AG09309 (cell line): ENCODE data around the gene CFAP20DC.
"Not testable (repeated sequence)": the region's sequence is repeated elsewhere in the genome, so short reads cannot be mapped to it uniquely, and the experiment has no call there.

ENCODE experiments used
- DNase-seq: peaks from one replicate; pipeline ENCODE4 v3.0.0-alpha.2; 2010; ENCODE audit warnings: low read depth
- H3K4me3 ChIP-seq: 2 replicates; pipeline ENCODE4 v1.5.1; 2011; ENCODE audit warnings: mild to moderate bottlenecking, low read depth, low read length, moderate library complexity; ENCODE audit not compliant: control insufficient read depth
- CTCF ChIP-seq: IDR thresholded peaks from 2 replicates; pipeline ENCODE4 v1.5.1; 2011; ENCODE audit warnings: mild to moderate bottlenecking, low read depth, low read length, inconsistent platforms; ENCODE audit not compliant: insufficient read depth, control insufficient read depth; ENCODE audit errors: missing control alignments

Gene CFAP20DC

GRCh38 chr3:58719684-58720083, 330.1 kb downstream of the CFAP20DC start:
- no peak for DNase-seq
- no peak overlapping the region for H3K4me3 ChIP-seq
- TF ChIP-seq CTCF, result no peak

- no peak overlapping the region for H3K4me3 ChIP-seq
Measured at GRCh38 chr3:58713715-58714401, 336.0 kb downstream of the CFAP20DC start.

GRCh38 chr3:58711871-58712270, 338.0 kb downstream of the CFAP20DC start:
- no peak overlapping the region for H3K4me3 ChIP-seq
- no peak for DNase-seq
- no peak for TF ChIP-seq CTCF

More at GRCh38 chr3:58713715-58714401, 336.0 kb downstream of the CFAP20DC start:
- no peak for DNase-seq
- no peak for TF ChIP-seq CTCF

GRCh38 chr3:58708983-58709382, 340.8 kb downstream of the CFAP20DC start:
- not testable (repeated sequence) for DNase-seq, H3K4me3 ChIP-seq

GRCh38 chr3:58708116-58708791, 341.6 kb downstream of the CFAP20DC start:
- no peak for DNase-seq
- TF ChIP-seq CTCF, result no peak
- H3K4me3 ChIP-seq, result no peak overlapping the region

- no peak for DNase-seq
- TF ChIP-seq CTCF, result no peak
- no peak overlapping the region for H3K4me3 ChIP-seq
Measured at GRCh38 chr3:58707390-58707930, 342.4 kb downstream of the CFAP20DC start.

GRCh38 chr3:58706395-58707167, 343.2 kb downstream of the CFAP20DC start:
- no peak for TF ChIP-seq CTCF
- no peak for DNase-seq
- H3K4me3 ChIP-seq, result no peak overlapping the region
